Stomach (tissue), 4 donors: Measurements from ENCODE around the gene FXYD3.

Source experiments
- EP300 ChIP-seq: sonication (generic); formaldehyde crosslinking; IDR thresholded peaks from one replicate; pipeline ENCODE4 v1.6.1; 2017; ENCODE audit warnings: antibody characterized with exemption
- POLR2A ChIP-seq, 4 donors: fragments of 450-650 bp; IDR thresholded peaks; one replicate each; pipeline ENCODE4 v1.6.1; 2016; ENCODE audit warnings: antibody characterized with exemption in 4 of 4, control low read depth in 2 of 4, mild to moderate bottlenecking in 1 of 4, moderate library complexity in 1 of 4
- TF ChIP-seq, protein P1 (sequence below), 7 experiments: fragments of 450-650 bp in 4 of 7; fragments of 200-600 bp in 3 of 7; sonication (generic) in 3 of 7; IDR thresholded peaks; one replicate each; pipeline ENCODE4 v1.5.1; 2016 to 2019; ENCODE audit warnings: antibody characterized with exemption in 7 of 7, control low read depth in 2 of 7, mild to moderate bottlenecking in 1 of 7

DNA sequence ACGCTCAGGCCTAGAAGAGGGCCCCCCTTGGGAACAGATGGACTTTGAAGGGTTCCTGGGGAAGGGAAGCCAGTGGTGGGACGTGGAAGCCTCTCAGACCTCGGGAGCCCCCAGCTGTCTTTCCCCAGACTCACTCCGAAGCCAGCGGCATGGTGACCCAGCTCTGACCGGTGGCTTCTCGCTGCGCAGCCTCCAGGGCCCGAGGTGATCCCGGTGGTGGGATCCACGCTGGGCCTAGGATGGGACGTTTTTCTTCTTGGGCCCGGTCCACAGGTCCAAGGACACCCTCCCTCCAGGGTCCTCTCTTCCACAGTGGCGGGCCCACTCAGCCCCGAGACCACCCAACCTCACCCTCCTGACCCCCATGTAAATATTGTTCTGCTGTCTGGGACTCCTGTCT lies 49.5 kb upstream of the FXYD3 start:
- TF ChIP-seq, protein P1, sequence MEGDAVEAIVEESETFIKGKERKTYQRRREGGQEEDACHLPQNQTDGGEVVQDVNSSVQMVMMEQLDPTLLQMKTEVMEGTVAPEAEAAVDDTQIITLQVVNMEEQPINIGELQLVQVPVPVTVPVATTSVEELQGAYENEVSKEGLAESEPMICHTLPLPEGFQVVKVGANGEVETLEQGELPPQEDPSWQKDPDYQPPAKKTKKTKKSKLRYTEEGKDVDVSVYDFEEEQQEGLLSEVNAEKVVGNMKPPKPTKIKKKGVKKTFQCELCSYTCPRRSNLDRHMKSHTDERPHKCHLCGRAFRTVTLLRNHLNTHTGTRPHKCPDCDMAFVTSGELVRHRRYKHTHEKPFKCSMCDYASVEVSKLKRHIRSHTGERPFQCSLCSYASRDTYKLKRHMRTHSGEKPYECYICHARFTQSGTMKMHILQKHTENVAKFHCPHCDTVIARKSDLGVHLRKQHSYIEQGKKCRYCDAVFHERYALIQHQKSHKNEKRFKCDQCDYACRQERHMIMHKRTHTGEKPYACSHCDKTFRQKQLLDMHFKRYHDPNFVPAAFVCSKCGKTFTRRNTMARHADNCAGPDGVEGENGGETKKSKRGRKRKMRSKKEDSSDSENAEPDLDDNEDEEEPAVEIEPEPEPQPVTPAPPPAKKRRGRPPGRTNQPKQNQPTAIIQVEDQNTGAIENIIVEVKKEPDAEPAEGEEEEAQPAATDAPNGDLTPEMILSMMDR (IDR thresholded peaks at IDR 0.05): no peak
- TF ChIP-seq POLR2A (IDR thresholded peaks at IDR 0.05) (no peak), EP300 (no peak)
